GM19395 (cell line): Measurements from ENCODE around the gene CHMP2A.

Experiments used
- ATAC-seq: cut with Tn5 transposase; IDR thresholded peaks from one replicate; pipeline ENCODE4 v1.9.1; 2021; ENCODE audit warnings: mild to moderate bottlenecking, moderate library complexity; ENCODE audit not compliant: unreplicated experiment

CHMP2A gene

GRCh38 chr19:58570770-58571574, 16.1 kb upstream of the CHMP2A start:
- ATAC-seq = no peak

GRCh38 chr19:58569943-58570670, 15.2 kb upstream of the CHMP2A start:
- no peak for ATAC-seq

DNA sequence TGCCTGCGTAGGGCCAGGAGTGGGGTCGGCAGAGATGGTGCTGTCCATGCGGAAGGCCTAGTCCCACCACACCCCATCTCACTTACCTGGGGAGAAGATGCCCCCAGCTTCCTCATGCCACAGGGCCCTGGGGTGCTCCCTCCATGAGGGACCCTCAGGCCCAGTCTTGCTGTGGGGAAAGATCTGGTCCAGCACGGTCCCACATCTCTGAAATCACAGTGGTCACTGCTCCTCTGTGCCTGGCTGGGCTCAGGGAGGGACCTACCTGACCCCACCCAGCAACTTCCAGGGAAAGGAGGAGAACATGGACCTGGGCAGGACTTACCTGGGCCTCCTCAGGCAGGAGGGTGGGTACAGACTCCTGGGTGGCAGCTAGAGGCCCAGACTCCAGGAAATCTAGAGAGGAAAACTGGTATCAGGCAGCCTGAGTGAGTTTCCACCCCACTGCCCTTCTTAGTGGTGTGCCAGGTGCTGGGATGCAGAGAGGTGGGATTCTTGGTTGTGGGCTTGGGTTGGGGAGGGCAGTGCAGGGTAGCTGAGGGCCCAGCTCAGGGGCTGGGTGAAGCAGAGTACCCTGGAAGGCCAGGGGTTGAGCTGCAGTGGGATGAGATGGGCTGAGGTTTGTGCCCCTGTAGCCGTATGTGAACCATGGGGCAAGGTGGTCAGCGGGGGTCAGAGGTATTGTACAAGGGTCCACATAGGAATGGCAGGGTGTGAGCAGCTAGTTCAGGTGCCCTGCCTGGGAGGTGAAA, 14.5 kb upstream of the CHMP2A start:
- no peak for ATAC-seq

GRCh38 chr19:58568453-58569130, 13.7 kb upstream of the CHMP2A start:
- ATAC-seq = no peak

- no peak for ATAC-seq
These were observed 12.1 kb upstream of the CHMP2A start for GRCh38 chr19:58566989-58567388.

DNA sequence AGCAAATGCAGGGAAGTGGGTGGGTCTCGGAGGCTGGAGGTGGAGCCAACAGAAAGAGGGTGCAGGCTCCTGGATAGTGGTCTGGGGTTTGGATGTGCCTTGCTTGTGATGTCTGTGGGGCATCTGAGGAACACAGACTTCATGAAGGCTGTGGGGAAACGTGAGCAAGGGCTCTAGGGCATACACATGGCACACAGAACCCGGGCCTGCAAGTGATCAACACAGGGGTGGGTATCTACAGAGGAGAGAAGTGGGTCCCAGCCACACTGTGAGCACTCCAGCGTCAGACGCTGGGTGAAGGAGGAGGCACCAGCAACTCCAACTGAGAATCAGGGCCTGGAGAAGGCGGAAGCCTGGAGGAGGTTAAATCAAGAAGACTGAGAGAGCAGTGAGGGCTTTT, 8.9 kb upstream of the CHMP2A start:
- no peak for ATAC-seq

GRCh38 chr19:58563034-58563573, 8.2 kb upstream of the CHMP2A start:
- ATAC-seq = no peak

DNA sequence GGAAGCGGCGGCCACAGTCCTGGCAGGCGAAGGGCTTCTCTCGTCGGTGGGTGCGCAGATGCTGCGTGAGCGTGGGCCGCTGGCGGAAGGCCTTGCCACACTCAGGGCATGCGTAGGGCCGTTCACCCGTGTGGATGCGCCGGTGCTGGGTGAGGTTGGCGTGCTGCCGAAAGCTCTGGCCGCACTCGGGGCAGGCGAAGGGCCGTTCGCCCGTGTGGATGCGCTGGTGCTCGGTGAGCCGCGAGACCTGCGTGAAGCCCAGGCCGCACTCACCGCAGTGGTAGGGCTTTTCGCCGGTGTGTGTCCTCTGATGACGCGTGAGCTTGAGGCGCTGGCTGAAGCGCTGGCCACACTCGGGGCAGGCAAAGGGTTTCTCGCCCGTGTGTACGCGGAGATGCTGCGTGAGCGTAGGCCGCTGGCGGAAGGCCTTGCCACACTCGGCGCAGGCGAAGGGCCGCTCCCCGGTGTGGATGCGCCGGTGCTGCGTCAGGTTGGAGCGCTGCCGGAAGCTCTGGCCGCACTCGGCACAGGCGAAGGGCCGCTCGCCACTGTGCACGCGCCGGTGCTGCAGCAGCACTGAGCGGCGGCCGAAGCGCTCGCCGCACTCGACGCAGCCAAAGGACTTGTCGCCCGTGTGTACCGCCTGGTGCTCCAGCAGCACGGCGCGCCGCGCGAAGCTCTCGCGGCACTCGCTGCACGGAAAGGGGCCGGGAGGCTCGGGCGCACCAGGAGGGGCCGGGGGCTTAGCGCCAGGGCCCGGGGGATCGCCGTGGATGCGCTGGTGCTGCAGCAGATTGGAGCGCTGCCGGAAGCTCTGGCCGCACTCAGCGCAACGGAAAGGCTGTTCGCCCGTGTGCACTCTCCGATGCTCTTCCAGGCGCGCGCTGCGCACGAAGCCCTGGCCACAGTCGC, 7.5 kb upstream of the CHMP2A start:
- no peak for ATAC-seq

GRCh38 chr19:58561373-58562121, 6.6 kb upstream of the CHMP2A start:
- ATAC-seq = no peak

DNA sequence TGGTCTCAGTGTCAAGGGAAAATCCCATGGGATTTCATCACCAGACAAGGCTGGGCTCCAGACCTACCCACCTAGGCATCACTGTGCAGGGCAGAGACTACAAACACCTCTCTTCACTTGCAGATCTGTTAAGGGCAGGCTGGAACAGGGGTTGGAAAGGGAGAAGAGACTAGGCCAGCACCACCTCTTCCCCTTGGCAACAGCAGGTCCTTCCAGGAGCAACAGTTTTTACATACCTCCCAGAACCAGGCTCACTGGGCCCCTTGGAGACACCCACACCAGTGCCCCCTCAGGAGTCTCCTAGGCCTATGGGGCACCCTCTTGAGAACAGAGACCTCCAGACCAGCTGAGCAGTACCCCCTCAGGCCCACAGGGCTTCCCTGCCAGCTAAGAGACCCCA, 6.0 kb upstream of the CHMP2A start:
- ATAC-seq = no peak

DNA sequence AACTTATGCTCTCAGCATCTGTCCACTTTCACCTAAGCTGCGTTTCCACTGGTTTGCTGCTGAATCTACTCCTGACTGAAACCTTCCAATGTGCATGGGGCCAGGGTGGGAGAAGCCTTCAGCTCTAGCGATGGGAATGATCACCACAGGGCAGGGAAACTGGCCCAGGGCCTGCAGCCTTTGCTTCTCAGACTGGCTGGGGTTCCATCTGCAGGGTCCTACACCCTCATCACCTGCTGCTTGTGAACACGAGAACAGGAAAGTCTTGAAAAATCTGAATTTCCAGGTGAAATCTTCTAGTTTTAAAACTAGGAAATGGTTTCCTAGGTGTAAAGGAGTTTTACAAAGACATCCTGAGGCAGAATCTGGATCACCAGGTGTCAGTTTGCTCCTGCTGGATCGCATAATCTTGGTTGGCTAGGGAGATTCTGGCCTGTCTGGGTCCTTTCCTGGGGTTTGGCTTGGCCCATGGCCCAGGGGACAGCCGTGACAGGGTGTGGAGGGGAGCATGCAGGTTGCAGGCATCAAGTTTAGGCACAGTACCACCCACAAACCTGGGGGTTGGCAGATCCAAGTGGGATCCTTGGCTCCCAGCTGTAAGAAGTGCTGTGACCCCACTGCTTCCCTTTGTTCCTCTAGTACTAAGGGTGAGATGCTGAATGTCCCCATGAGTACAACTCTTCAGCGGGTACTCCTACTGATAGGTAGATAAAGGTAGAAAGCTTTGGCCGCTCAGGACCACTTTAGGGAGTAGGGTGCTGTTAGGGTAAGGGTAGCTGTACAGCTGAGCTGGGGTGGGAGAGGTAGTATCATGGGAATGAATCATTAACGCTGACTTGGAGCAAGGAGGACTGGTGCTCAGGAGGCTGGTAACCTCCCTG, 5.3 kb upstream of the CHMP2A start:
- ATAC-seq = no peak

DNA sequence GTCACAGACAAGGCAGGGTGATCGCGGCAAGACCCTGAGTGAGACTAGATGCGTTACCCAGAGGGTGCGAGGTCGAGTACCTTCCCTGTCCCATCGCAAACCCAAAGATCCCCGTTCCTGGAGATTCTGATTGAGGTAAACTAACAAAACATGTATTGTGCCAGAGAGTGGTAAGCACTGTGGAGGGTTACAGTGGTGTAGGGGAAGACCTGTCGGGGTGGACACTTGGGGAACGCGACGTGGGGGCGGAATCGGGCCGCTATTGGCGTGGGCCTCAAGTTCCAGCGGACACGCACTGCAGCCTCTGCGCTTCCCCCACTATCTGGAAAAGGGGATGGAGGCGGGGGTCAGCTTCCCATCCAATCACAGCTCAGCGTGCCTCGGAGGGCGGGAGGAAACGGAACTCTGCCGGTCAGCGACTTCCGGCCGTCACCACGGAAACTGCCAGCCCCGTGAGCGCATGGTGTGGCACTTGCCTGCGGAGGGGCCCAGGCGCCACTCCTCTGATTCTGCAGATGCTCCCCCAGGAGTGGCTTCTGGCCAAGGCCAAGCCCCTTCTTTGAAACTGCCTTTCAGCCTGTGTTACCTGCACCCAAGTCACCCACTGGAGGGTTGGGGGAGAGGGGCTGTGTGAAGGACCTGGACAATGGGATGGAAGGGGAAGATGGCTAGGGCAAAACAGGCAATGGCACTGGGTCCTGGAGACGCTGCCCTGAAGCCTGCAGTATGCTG, 4.5 kb upstream of the CHMP2A start:
- peak; percentile 31 for ATAC-seq

DNA sequence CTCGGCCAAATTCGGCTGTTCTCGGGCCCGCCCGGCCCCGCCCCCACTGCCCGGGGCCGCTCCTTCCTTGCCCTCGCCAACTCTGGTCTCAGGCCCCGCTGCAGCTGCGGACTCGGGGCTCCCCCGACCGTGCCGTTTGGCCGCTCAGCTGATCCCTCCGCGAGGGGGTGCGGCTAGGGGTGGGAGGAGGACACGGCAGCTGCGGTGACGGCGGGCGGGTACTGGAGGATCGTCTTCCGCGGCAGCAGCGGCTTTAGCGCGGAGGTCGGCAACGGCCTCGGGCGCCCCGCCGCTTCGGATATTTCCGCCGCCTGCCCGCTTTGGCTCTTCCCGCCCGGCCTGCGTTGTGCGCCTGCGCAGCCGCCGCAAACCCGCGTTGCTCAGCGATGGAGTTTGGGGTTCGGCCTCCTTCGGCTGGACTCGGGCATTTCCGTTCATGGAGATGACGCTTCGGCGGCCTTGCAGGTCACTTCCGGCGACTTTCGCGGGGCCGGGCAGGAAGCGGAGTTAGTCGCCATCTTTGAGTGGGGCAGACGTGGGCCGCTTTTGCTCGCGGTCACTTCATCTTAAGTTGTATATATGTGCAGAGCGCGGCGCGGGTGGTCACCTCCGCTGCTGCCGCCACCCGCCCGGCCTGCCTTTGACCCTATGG, 3.8 kb upstream of the CHMP2A start:
- peak; percentile 52 for ATAC-seq

GRCh38 chr19:58558066-58558622, 3.2 kb upstream of the CHMP2A start, which contains the start of gene UBE2M:
UBE2M (minus strand) TSS chr19:58558611; CDS start chr19:58558381, 230 bp downstream.
- ATAC-seq = no peak

- ATAC-seq = no peak
These were observed 2.5 kb upstream of the CHMP2A start for GRCh38 chr19:58557221-58558065.
